ENCODE measurements around the gene RPS27.
A peak's percentile ranks its signal among the peaks of the same experiment; 100 is the strongest.

RPS27 gene

DNA sequence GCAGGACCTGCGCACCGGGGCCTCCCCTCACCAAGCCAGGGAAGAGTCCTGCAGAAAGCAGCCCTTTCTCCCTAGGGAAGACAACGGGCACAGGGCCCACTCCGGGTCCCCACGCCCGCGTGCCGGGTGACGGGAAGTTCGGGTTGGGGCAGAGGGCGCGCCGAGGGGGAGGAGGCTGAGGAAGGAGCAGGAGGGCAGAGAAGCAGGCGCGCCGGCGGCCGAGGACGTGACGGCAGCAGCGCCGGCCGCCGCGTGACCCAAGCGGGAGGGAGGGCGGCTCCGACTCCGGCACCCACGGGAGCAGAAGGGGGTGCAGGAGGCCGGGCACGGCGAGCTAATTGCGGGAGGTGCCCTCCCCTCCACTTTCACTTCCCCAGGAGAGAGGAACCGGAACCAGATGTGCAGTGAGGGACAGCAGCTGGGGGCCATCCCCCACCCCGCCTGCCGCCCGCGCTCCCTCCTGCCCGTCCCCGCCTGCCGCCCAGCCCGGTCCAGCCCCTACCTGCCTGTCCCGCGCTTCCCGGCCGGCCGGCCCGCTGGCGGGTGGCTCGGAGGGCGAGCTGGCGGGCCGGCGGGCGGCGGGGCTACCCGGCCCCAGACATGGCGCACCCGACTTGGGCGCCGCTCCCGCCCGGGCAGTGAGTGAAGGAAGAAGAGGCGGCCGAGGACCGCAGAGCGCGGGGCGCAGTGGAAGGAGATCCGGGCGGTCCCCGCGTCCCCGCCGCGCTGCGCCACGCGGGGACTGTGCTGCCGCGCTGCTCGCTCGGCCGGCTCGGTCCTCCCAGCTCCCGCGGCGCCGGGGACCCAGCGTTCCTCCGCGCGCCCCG, 44.6 kb upstream of the RPS27 start:
- Histone ChIP-seq H3K27ac (replicated peaks) (peak overlapping the region; percentile 96), H3K27me3 (ENCODE audit: insufficient read depth, poor library complexity, severe bottlenecking) (no peaks in the 10 kb centered on the region), H3K4me3 (replicated peaks; ENCODE audit: insufficient read depth, low read length) (peak overlapping the region; percentile 68)
- peak; percentile 94 to 95 for DNase-seq (ENCODE audit: low read depth in 1 of 2, low spot score in 1 of 2)
- TF ChIP-seq POLR2AphosphoS5 (IDR thresholded peaks at IDR 0.05; ENCODE audit: low read depth) (peak; percentile 76; the same call in 1 of the 2 replicates), CTCF (IDR thresholded peaks at IDR 0.05; ENCODE audit: insufficient read depth, low read length) (no peak), GABPA (IDR thresholded peaks at IDR 0.05; ENCODE audit: low read depth) (peak; percentile 75), SPI1 (IDR thresholded peaks at IDR 0.05; ENCODE audit: borderline replicate concordance, low read depth) (peak; percentile 91)

DNA sequence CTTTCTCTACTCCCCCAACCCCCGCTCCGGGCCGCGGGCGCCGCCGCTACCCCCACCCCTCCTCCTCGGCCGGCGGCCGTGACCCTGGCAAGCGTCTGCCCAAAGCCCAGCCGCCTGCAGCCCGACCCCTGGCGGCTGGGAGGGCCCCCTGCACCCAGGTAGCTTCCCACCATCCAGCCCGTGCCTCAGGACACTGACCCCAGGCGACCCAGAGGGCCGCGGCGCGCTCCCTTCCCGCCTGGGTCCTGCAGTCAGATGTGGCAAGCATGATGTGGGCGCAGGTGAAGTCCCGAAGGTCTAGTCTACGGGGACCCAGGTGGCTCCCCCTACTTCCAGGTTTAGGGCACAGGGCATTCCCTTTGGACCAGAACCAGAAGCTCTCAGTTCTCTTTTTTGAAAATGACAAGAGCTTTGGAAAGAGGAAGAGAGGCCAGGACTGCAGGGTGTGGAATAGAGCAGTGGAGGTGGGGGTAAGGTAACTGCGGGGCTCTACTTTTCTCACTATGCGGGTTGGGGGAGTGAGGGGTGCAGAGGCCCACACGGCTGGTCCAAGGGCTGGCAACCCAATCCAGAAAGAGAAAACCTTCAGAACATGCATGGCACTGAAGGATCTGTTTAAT, 43.8 kb upstream of the RPS27 start, which contains the start of gene DENND4B:
DENND4B (minus strand) TSS at position 97 of the 620 bp plus-strand sequence. CDS start 2,344 bp downstream, outside the sequence.
- TF ChIP-seq REST (IDR thresholded peaks at IDR 0.05; ENCODE audit: insufficient replicate concordance, low read depth) (no peak), POLR2AphosphoS5 (IDR thresholded peaks at IDR 0.05; ENCODE audit: low read depth) (no peak; the same call in none of the 2 replicates), SPI1 (IDR thresholded peaks at IDR 0.05; ENCODE audit: borderline replicate concordance, low read depth) (peak; percentile 86; the same call in 1 of the 2 replicates), CTCF (IDR thresholded peaks at IDR 0.05; ENCODE audit: insufficient read depth, low read length) (peak; percentile 82), GABPA (IDR thresholded peaks at IDR 0.05; ENCODE audit: low read depth) (no peak)
- no peaks in the 10 kb centered on the region for H3K27me3 ChIP-seq (ENCODE audit: insufficient read depth, poor library complexity, severe bottlenecking)
- peak within 1 kb of the TSS; percentile 96 for H3K27ac ChIP-seq (replicated peaks)
- peak; percentile 71 to 84 for DNase-seq (ENCODE audit: low read depth in 1 of 2, low spot score in 1 of 2)
- H3K4me3 ChIP-seq (replicated peaks; ENCODE audit: insufficient read depth, low read length) = peak within 1 kb of the TSS; percentile 68

DNA sequence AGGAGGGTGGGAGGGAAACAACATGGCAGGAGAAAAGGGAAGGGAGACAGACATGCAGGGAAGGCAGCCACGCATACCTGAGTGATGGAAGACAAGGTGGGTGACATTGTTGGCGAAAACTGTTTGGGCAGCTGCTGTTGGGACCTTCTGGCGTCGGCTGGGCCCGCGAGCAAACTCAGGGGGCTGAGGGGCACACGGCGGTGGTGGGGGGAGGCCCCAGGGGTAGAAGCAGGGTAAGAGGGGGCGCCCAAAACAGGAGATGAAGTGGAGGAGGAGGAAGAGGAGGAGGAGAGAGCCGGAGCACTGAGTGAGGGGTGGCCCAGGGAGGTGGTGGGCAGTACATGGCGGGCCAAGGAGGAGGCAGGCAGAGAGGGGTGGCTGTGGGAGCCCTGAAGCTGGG, 39.4 kb upstream of the RPS27 start:
- TF ChIP-seq SPI1 (IDR thresholded peaks at IDR 0.05; ENCODE audit: borderline replicate concordance, low read depth) (no peak), POLR2AphosphoS5 (IDR thresholded peaks at IDR 0.05; ENCODE audit: low read depth) (no peak), REST (IDR thresholded peaks at IDR 0.05; ENCODE audit: insufficient replicate concordance, low read depth) (no peak), CTCF (IDR thresholded peaks at IDR 0.05; ENCODE audit: insufficient read depth, low read length) (no peak), GABPA (IDR thresholded peaks at IDR 0.05; ENCODE audit: low read depth) (no peak)
- no peak overlapping the region for H3K4me3 ChIP-seq (replicated peaks; ENCODE audit: insufficient read depth, low read length)
- no peak overlapping the region for H3K27ac ChIP-seq (replicated peaks)
- H3K27me3 ChIP-seq (ENCODE audit: insufficient read depth, poor library complexity, severe bottlenecking) = no peaks in the 10 kb centered on the region
- no peak for DNase-seq (ENCODE audit: low read depth in 1 of 2, low spot score in 1 of 2)

Data from HL-60 (cell line).